ENCODE data around the gene RAB7B.
"Not testable (repeated sequence)": the region's sequence is repeated elsewhere in the genome, so short reads cannot be mapped to it uniquely, and the experiment has no call there.

RAB7B gene

DNA sequence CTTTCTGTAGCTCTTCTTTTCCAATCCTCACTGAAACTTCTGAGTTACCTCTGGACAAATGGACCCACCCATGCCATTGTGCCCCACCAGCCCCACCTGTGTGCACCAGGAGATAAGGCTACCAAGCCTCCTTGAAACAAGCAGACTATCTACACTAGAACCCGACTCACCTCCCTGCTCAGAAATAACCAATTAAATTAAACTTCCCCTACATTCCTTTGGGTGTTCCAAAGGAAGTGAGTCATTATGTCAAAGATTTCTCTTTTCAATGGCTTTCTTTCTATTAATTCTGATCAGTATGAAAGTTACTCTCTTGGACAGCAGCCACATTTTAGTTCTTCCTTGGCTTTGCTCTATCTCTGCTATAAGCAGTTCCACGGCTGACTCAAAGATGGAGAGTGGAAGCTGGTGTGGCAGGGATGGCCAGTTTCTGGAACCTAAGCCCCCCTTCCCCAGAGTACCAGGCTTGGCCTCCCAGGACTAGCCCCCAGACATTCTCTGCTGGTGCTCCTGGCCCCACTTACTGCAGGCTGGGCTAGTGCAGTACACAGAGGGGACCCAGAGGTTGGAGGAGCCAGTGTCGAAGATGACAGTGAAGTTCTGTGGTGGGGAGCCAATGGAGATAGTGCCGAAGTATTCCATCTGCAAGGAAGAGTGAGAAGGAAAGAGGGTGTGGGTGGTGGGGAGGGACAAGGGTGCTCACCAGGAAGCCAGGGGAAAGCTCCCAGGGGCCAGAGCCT is 18.6 kb upstream of the RAB7B start:
- DNase-seq: no peak

DNA sequence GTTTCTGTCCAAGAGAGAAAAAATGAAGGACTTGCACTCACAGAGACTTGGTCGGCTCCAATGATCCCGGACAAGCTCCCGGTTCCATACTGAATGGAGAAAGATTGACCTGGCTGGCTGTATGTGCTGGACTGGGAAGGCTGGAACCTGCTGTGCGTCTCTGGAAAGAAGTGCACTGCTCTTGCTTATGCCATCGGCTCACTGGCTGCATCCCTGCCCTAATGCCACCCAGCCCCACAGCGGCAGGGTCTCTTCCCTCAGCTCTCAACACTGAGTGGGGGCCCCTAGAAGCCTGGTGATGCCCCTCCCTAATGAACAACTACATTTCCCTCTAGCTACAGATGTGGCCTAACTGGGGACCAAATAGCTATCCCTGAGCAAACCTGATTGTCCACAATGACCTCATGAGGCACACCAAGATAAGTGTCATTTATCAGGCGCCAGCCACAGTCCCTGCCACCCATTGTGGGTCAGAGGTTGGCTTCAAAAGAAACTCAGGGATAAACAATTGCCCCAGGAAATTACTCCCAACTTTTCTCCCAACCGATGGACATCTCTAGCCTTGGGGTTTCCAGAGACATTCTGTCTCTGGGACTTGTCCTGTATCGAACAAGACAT is 17.9 kb upstream of the RAB7B start:
- DNase-seq: no peak

DNA sequence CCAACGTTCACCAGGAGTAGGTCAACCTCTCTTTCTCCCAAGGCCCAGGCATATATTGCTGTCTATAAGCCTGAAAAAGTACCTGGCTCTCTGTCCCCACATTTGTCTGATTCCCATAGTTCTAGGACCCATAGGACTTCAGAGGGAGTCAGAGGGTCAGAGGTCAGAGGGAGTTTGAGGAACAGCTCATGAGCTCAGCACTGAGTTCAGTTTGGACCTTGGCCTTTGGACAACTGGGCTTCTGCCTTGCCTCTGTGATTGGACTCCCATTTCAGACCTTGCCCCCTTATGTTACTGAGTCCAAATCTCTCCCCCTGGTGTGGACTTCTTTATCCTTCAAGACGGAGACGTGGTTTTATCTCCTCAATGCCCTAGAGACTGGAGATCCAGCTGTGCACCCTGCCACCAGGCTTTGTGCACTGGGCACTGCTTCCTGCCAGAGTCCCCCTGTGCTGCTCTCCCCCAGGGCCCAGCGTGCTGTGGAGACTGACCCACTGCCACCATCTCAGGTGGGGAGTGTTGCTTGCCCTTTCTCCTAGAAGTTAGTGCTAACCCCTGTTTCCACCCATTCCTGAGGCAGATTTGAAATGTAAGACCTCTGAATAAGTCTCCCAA is 17.3 kb upstream of the RAB7B start:
- DNase-seq: no peak

DNA sequence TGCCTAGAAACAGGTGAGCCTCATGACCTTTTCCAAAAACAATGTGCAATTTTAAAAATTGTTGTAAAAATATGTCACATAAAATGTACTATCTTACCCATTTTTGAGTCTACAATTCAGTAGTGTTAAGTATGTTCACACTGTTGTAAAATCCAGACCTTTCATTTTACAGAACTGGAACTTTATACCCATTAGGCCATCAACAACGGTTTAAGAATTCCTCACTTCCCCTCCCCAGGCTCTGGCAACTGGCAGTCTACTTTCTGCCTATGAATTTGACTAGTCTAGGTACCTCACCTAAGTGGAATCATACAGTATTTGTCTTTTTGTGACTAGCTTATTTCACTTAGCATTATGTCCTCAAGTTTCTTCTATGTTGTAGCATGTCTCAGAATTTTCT is 11.9 kb upstream of the RAB7B start:
- no peak for DNase-seq

DNA sequence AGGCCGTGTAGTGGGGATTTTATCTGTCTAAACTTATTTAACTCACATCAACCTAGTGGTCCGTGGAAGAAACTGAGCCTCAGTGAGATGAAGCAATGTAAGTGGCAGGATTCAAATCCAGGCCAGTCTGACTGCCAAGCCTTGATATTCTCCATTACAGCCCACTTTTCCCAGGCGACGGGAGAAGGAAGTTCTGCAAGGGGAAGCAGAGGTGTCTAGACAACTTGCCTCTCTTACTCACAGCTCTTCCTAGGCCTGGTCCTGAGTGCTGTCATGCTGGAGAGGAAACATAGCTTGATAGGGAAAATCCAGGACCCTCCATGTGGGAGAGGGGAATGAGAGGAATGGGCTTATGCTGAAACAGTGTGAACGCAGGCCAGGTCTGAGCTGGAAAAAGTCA is 11.4 kb upstream of the RAB7B start:
- no peak for DNase-seq

DNA sequence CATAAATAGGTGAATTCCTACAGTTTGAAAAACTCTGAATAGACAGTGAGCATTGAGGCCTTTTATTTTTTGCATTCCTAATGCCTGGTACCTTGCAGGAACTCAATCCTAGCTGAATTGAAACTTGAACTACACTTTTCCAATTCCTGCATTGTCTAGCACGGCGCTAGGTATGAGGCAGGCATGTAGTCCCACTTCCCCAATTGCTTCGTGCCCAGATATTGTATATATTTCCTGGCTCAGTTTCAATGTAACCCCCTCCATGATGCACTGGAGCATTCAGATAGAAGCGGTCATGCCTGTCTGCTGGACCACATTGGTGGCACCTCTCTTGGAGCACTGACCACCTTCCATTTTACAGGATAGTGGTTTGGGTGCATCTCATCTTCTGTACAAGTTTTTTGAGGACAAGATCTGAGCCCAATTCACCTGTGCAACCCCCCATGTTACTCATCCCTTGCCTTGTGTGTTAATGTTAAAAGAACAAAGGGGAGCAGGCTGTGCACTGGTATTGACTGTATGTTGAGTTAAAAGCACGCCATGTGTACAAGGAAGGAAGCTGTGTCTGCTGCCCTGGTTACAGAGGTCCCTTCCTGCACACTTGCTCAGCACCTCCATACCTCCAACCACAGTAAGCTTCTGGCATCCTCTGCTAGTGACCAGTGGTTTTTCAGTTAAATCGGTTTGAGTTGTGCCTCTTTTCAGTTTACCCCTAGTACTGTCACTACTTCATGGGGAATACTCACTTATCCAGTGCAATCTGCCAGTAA is 10.0 kb upstream of the RAB7B start:
- no peak for DNase-seq

DNA sequence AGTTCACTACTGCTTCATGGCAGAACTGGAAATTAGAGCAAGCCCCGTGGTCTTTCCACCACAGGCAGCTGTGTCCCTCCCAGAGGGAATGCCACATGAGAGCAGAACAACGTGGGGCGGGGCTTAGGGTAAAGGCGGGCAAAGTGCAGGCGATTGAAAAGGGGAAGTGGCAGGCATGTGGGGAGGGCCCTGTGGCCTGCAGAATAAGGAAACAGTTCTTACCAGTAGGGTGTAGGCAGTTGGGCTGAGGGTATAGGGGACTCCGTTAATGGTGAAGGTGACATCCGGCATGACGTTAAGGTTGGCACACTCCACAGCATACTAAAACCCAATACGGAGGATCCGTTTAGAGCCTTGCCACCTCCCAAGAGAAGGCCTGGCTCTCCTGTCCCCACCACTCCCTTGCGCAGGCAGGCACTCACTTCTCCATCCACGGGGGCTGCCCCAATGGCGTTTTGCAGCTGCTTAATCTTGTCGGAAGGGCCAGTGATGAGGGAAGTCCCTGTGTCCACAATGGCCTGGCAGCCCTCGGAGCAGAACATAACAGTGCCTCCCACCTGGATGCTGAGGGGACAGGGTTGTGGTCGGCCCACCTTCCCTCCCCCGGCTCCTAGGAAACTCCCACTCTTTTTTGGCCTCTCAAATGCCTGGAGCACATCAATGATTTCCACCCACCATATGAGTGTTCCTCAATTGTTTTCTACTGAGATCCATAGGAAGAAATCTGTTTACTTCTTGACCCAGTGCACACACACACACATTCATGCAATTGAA is 9.1 kb upstream of the RAB7B start:
- no peak for DNase-seq

DNA sequence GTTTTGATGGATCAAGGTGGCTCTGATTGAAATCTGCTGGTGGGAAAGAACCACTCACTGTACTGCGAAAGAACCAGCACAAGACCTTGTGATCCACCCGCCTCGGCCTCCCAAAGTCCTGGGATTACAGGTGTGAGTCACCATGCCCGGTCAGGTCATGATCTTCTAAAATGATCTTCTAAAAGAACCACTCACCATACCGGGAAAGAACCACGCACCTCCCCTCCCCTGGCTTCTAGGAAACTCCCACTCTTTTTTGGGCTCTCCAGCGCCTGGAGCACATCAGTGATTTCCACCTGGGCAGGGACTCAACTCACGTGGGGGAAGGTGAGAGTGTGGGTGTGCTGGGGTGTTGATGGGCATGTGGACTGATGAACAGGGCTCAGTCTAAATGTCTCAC is 7.9 kb upstream of the RAB7B start:
- DNase-seq: no peak

DNA sequence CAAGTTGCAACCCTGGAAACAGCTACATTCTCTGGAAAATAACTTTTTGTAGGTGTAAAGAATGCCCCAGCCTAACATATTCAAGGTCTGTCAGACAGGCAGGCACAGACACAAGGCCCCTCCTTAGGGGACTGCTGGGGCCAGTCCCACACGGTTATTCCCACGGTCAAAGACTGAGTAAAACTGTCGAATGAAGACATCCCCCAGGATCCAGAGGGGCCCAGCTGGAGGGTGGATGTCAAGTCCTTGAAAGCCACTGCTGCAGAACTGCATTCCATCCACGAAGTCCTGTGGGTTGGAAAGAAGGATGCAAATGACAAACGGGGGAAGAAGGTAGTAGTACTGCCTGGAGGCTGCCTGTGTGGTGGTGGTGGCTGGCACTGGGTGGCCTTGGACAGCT is 6.9 kb upstream of the RAB7B start:
- DNase-seq: no peak

DNA sequence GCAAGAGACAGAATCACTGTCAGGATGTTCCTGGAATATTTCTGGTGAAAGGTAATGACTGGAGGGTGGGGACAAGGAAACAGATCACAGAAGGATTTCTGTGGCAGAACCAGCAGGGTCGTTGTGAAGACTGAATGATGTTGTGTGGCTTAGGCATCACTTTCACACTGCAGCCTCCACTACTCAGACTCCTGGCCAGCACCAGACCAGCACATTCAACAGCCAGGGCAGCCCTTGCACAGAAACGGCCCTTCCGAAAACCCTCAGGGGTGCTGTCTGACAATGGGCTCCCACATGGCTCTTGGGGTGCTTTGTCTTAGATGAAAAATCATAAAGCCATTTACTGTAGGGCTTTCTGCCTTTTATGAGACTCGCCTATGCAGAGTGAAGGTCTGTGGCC is 3.8 kb upstream of the RAB7B start:
- DNase-seq: no peak

DNA sequence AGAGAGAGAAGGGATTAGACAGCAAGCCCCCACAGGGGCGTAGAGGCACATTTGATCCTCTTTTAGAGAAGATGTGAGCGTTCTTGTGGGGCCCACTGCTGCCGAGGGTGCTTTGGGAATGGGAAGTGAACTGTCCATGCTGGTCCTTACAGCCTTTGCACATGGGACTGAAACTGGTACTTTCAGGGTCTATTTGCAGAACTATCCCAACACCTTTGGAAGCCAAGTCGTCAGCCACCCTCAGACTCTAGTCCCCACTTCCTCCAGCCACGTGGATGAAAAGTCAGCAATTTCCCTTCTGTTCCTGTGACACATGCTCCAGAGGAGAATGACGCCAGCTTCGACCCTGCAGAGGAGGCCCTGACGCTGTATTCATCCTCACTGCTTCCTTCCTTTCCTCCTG is 2.6 kb upstream of the RAB7B start:
- DNase-seq: no peak

DNA sequence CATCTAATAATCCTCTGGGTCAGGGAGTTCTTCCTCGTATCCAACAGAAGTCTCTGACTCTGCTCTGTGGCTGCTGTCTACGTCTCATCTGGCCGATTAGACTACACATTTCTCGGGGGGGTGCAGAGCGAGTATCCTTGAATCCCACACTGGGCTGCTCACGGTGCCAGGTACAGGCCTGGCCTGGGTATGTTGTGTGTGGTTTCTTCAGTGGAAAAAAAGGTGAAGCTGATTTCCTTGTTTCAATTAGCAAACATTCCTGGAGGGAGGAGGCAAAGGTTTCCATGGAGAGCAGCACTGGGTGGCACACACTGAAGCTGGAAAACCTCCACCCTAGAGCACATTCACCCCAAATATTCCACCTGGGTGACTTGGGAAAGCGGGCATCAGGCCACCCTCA is 2.0 kb upstream of the RAB7B start:
- DNase-seq: no peak

DNA sequence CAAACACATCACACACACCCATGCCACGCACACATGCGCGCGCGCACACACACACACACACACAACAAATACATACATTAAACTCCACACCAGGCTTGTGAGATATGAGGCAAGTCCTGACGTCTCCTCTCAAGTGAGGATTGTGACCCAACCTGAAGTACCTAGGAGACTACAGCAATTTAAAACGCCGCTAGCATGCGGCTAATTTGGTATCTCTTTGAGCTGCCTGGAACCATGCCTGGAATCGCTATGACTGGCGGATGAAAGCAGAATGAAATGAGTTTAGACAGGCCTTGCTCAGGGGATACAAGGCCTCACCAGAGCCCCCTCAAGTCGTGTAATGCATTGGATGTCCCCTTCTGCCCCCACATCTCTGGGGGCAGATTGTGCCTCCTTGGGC is 1.6 kb upstream of the RAB7B start:
- DNase-seq: no peak

DNA sequence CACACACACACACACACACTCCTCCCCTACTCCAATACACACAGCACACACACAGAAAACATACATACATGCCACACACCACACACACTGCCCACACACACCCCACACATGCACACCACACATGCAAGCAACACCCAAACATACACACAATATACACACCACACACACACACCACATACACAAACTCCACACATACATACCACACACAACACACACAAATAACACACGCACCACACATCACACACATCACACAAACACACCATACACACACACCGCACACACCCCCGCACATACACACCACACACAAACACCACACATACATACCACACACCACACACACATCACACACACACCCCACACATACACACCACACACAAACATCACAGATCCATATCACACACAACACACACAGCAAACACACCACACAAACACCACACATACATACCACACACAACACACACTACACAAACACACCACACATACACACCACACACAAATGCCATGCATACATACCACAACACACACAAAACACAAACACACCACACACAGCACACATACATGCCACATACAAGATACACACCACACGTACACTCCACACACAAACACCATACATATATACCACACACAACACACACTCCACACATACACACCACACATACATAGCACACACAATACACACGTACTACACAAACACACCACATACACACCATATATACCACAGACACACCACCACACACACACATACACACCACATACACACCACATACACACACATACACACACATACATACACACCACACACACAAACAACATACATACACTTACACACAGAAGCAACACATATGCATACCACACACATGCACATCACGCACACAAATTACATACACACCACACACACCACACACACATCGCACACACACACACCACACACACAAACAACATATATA is 932 bp upstream of the RAB7B start:
- no peak for DNase-seq

DNA sequence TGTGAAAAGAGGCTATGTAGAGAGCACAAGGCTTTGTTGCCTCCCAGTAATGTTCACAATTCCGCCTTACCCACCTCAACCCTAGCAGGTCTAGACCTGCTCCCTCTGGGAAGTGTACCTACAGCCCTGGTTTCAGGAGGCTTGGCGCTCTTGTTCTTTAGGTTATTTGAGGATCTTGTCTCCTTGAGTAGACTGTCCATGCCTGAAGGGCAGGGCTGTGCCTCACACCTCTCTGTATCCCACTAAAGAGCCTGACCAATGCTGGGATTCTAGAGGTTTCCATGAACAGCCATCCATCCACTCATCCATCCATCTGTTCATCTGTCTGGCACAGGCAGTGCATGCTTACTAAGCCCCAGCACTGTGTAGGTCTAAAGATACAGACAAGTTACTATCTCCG is 1.0 kb downstream of the RAB7B start:
- no peak for DNase-seq

DNA sequence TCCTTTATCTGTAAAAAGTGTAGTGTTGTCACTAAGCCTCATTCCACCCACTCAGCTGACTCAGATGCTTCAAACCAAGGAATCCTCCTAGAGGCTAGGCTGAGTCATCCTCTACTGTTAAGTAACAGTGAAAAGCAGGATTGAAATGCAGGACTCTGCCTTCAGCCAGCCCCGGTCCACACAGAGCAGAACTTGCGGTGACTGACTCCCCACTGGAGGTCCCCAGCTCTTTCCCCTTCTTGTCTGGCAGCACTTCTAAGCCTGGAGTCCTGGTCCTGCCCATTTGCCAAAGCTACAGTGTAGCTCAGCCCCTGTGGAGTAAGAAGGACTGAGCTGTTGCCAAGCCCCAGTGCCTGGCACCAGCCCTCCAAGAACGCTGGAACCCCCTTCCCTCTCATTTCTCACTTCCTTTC is 1.7 kb downstream of the RAB7B start:
- no peak for DNase-seq

DNA sequence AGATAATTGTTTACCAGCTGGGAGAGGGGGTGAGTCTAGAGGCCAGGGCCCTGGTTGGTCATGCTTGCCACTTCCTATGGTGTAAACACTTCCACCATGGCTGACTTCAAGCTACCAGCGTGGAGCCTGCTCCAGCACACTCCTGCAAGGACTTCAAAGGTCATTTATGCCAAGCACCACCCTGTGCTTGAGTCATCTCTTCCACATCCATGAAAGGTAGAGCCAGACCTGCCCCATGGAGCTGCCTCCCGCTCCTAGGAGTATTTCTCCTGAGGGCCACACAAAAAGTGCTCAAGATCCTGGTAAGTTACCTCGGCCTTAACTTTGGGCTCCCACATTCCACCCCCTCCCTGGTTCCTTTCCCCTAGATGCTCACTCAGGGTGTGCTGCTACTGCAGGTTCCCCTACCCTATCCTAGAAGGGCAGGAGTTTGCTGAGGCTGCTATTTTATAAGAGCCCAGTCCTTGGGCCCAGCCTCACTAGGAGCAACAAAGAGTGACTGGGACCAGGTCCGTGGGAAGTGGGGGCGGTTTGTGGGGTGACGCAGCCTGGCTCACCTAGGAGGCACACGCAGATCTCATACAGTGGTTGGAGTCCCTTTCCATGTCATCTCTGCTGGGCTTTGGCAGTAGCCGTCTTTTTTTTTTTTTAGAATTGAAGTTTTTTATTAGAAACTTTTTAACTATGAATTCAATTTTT is 2.4 kb downstream of the RAB7B start:
- no peak for DNase-seq

DNA sequence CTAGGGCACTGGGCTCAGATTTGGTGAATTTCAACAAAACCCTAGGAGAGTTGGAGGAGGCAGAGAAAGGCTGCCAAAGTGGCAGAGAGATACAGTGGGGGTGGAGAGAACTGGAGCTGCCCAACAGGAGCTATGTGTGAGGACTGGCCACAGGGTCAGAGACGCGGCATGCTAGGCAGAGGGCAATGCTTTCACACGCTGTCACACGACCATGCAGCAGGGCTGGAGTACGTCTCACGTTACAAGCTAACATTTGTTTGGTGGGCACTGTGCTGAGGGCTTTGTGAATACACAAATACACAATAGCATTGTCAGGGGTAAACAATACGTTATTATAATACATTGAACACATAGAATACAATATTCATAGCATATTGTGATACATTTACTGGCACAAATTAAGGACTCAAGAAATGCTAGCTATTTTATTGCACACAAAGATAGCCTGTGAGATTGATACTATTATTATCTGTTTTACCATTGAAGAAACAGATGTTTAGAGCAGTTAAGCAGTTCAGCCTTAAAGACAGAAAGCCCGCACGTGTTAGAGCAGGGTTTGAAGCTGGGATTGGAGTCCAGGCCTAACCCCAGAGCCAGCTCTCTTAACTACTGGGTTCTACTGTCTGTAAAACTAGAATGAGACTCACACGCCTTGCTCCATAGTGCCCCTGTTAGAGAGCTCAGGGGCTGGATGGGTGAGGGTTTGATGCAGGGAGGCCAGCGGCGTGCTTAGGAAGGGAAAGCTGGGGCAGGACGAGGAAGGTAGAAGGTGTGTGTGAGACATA is 4.5 kb downstream of the RAB7B start:
- DNase-seq: no peak

DNA sequence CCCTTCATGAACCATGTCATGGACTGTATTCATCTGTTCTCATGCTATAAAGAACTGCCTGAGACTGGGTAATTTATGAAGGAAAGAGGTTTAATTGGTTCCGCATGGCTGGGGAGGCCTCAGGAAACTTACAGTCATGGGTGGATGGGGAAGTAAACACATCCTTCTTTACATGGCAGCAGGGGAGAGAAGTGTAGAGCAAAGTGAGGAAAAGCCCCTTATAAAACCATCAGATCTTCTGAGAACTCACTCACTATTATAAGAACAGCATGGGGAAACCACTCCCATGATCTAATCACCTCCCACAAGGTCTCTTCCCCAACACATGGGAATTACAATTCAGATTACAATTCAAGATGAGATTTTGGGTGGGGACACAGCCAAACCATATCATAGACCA is 6.6 kb downstream of the RAB7B start:
- DNase-seq: not testable (repeated sequence)

DNA sequence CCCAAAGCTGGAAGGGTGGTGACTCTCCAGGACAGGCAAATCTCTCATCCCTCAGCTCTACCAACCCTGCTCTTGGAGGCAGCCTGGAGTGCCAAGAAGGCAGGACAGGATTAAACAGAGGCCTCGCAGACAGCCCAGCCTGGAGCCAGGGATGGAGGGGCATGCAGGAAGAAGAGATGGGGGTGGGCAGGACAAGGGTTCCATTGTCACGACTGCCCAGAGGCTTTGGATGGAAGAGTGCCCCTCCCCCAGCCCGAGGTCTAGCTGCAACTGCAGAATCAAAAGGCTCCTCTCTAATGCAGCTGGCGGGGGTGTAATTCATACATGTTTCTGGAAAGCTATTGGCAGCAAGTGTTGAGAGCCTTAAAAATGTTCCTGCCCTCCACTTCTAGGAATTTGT is 8.8 kb downstream of the RAB7B start:
- no peak for DNase-seq
